Endothelial cell of hepatic sinusoid (primary cell): ENCODE measurements around the gene LSM7.

Source experiments
- in situ Hi-C: cut with HindIII; loops from 2 replicates; pipeline ENCODE4 v1.10.0; 2017; ENCODE audit warnings: low sequenced_read_pairs

LSM7 gene

GRCh38 chr19:2328401-2329148 lies at the start of gene LSM7, which contains the start of gene SPPL2B:
LSM7 (minus strand) TSS chr19:2328586; CDS start chr19:2328566, 20 bp downstream.
SPPL2B (plus strand) TSS chr19:2328684; CDS start chr19:2328710, 26 bp downstream.
- in situ Hi-C loops: loop anchor here (5.0 kb wide), 4 partner anchors 56 to 116 kb away; partner anchors contain the start of gene AMH

- in situ Hi-C loops: no loop called here
Observed at GRCh38 chr19:2376784-2377519, 48.6 kb upstream of the LSM7 start.

- in situ Hi-C loops: no loop called here
Observed at GRCh38 chr19:2375353-2376121, 47.2 kb upstream of the LSM7 start.

- in situ Hi-C loops: no loop called here
Observed at GRCh38 chr19:2374808-2375207, 46.4 kb upstream of the LSM7 start.

GRCh38 chr19:2372076-2372612 lies 43.8 kb upstream of the LSM7 start:
- in situ Hi-C loops: no loop called here

- in situ Hi-C loops: no loop called here
Observed at GRCh38 chr19:2371656-2372055, 43.3 kb upstream of the LSM7 start.

GRCh38 chr19:2365201-2365970 lies 37.0 kb upstream of the LSM7 start:
- in situ Hi-C loops: no loop called here

GRCh38 chr19:2363419-2363818 lies 35.0 kb upstream of the LSM7 start:
- in situ Hi-C loops: no loop called here

GRCh38 chr19:2362970-2363300 lies 34.5 kb upstream of the LSM7 start:
- in situ Hi-C loops: no loop called here

- in situ Hi-C loops: no loop called here
Observed at GRCh38 chr19:2362046-2362969, 33.9 kb upstream of the LSM7 start.

GRCh38 chr19:2361246-2362045 lies 33.1 kb upstream of the LSM7 start:
- in situ Hi-C loops: no loop called here

- in situ Hi-C loops: no loop called here
Observed at GRCh38 chr19:2360833-2361232, 32.4 kb upstream of the LSM7 start.

GRCh38 chr19:2359992-2360685 lies 31.8 kb upstream of the LSM7 start, which contains the start of gene TMPRSS9:
TMPRSS9 (plus strand) TSS chr19:2360265; CDS start chr19:2389786, 29,521 bp downstream.
- in situ Hi-C loops: no loop called here

GRCh38 chr19:2358548-2359173 lies 30.3 kb upstream of the LSM7 start:
- in situ Hi-C loops: no loop called here

GRCh38 chr19:2357279-2358206 lies 29.2 kb upstream of the LSM7 start:
- in situ Hi-C loops: no loop called here

GRCh38 chr19:2356036-2356646 lies 27.8 kb upstream of the LSM7 start:
- in situ Hi-C loops: no loop called here
